ENCODE results near the gene TMEM203. TPM values are rescaled to one million over a fixed set of nuclear protein-coding genes. Genes with fewer than 3 reads are reported as not detected.

Gene TMEM203
- total and polyA plus RNA-seq, 12 donors = 21.7 to 48.4 (median 40.0) TPM

GRCh38 chr9:137178201-137178938 lies 27.1 kb downstream of the TMEM203 start:
- Histone ChIP-seq H3K36me3 (replicated peaks in 1 of 2) (peaks cover 0 to 41% of the 10 kb centered on the region in 2 donors), H3K9me3 (replicated peaks in 1 of 3) (no peaks in the 10 kb centered on the region), H3K4me3 (no peak overlapping the region), H3K27me3 (no peaks in the 10 kb centered on the region), H3K27ac (peak overlapping the region in 4 of 5 donors; percentile 5 to 81 (median 42)), H3K4me1 (replicated peaks in 1 of 2) (peaks cover 8 to 10% of the 10 kb centered on the region in 2 donors)
- TF ChIP-seq CTCF (IDR thresholded peaks at IDR 0.05) (no peak), POLR2A (IDR thresholded peaks at IDR 0.05) (no peak)
- intact Hi-C loops (cut with DNase I) = no loop called here
- 69 to 85% (median 73%) methylated on average over 9 to 23 of the region's 23 CpGs for WGBS, 4 donors
- peak in 6 of 7 donors; percentile 64 to 78 (median 69) for DNase-seq

GRCh38 chr9:137176302-137177182 lies 28.9 kb downstream of the TMEM203 start:
- DNase-seq = no peak
- 53 to 70% (median 64%) methylated on average over 12 to 17 of the region's 17 CpGs for WGBS, 4 donors
- Histone ChIP-seq H3K4me1 (replicated peaks in 1 of 2) (peaks cover 8 to 10% of the 10 kb centered on the region in 2 donors), H3K9me3 (replicated peaks in 1 of 3) (no peaks in the 10 kb centered on the region), H3K27me3 (peaks cover 9% of the 10 kb centered on the region), H3K4me3 (no peak overlapping the region), H3K36me3 (replicated peaks in 1 of 2) (peaks cover 0 to 23% of the 10 kb centered on the region in 2 donors), H3K27ac (no peak overlapping the region)
- intact Hi-C loops (cut with DNase I) = no loop called here
- TF ChIP-seq POLR2A (IDR thresholded peaks at IDR 0.05) = no peak
- TF ChIP-seq CTCF (IDR thresholded peaks at IDR 0.05) = peak in 3 of 6 experiments; percentile 19 to 34 (median 29)

GRCh38 chr9:137175345-137175961 lies 30.0 kb downstream of the TMEM203 start:
- Histone ChIP-seq H3K27me3 (peaks cover 17% of the 10 kb centered on the region), H3K4me1 (replicated peaks in 1 of 2) (peaks cover 8 to 10% of the 10 kb centered on the region in 2 donors), H3K4me3 (no peak overlapping the region), H3K36me3 (replicated peaks in 1 of 2) (peaks cover 0 to 12% of the 10 kb centered on the region in 2 donors), H3K27ac (no peak overlapping the region), H3K9me3 (replicated peaks in 1 of 3) (no peaks in the 10 kb centered on the region)
- DNase-seq = no peak
- peak in 1 of 6 experiments; percentile 5 for TF ChIP-seq CTCF (IDR thresholded peaks at IDR 0.05)
- TF ChIP-seq POLR2A (IDR thresholded peaks at IDR 0.05) = no peak
- intact Hi-C loops (cut with DNase I) = no loop called here
- 37 to 53% (median 42%) methylated on average over 8 to 33 of the region's 33 CpGs; no CpG with 5 or more reads in 1 of the 4 donors for WGBS, 4 donors
